Mucosa of stomach (tissue), 1 donor: ENCODE measurements around the gene DCUN1D4.

Experiments
- H3K27me3 ChIP-seq: one replicate; pipeline ENCODE4 v1.7.0; 2013; ENCODE audit warnings: mild to moderate bottlenecking, low read length; ENCODE audit not compliant: control insufficient read depth, insufficient read depth
- H3K36me3 ChIP-seq: one replicate; pipeline ENCODE4 v1.7.0; 2013; ENCODE audit warnings: low read length; ENCODE audit not compliant: control insufficient read depth, insufficient read depth
- H3K4me1 ChIP-seq: one replicate; pipeline ENCODE4 v1.7.0; 2013; ENCODE audit warnings: mild to moderate bottlenecking, low read length; ENCODE audit not compliant: control insufficient read depth, insufficient read depth
- H3K4me3 ChIP-seq: one replicate; pipeline ENCODE4 v1.7.0; 2013; ENCODE audit warnings: low read length
- H3K9ac ChIP-seq: one replicate; pipeline ENCODE4 v1.7.0; 2013; ENCODE audit warnings: mild to moderate bottlenecking, low read length, moderate library complexity
- H3K9me3 ChIP-seq: one replicate; pipeline ENCODE4 v1.7.0; 2013; ENCODE audit warnings: mild to moderate bottlenecking, low read length, moderate library complexity; ENCODE audit not compliant: control insufficient read depth
- donor health status: Pancreatic carcinoma.

The DCUN1D4 gene

GRCh38 chr4:51858605-51859202 lies 15.8 kb downstream of the DCUN1D4 start:
- Histone ChIP-seq H3K27me3 (no peaks in the 10 kb centered on the region), H3K4me3 (no peak overlapping the region), H3K36me3 (no peaks in the 10 kb centered on the region), H3K9me3 (no peaks in the 10 kb centered on the region), H3K9ac (no peak overlapping the region), H3K4me1 (peaks cover 17% of the 10 kb centered on the region)

- no peak overlapping the region for H3K9ac ChIP-seq
- no peaks in the 10 kb centered on the region for H3K36me3 ChIP-seq
- H3K27me3 ChIP-seq = no peaks in the 10 kb centered on the region
- H3K4me3 ChIP-seq = no peak overlapping the region
- H3K4me1 ChIP-seq = peaks cover 14% of the 10 kb centered on the region
- no peaks in the 10 kb centered on the region for H3K9me3 ChIP-seq
Observed at GRCh38 chr4:51859476-51860031, 16.6 kb downstream of the DCUN1D4 start.

GRCh38 chr4:51862199-51862598 lies 19.2 kb downstream of the DCUN1D4 start:
- H3K36me3 ChIP-seq = peaks cover 2% of the 10 kb centered on the region

GRCh38 chr4:51862781-51863180 lies 19.8 kb downstream of the DCUN1D4 start:
- Histone ChIP-seq H3K9me3 (no peaks in the 10 kb centered on the region), H3K4me3 (no peak overlapping the region), H3K27me3 (no peaks in the 10 kb centered on the region)

More at GRCh38 chr4:51862199-51862598, 19.2 kb downstream of the DCUN1D4 start:
- H3K27me3 ChIP-seq = no peaks in the 10 kb centered on the region
- H3K4me1 ChIP-seq = peaks cover 14% of the 10 kb centered on the region
- H3K9me3 ChIP-seq = no peaks in the 10 kb centered on the region
- no peak overlapping the region for H3K4me3 ChIP-seq
- no peak overlapping the region for H3K9ac ChIP-seq

GRCh38 chr4:51865717-51866116 lies 22.8 kb downstream of the DCUN1D4 start:
- no peaks in the 10 kb centered on the region for H3K27me3 ChIP-seq
- peaks cover 6% of the 10 kb centered on the region for H3K36me3 ChIP-seq
- no peak overlapping the region for H3K9ac ChIP-seq
- H3K4me1 ChIP-seq = no peaks in the 10 kb centered on the region
- no peaks in the 10 kb centered on the region for H3K9me3 ChIP-seq
- H3K4me3 ChIP-seq = no peak overlapping the region

More at GRCh38 chr4:51862781-51863180, 19.8 kb downstream of the DCUN1D4 start:
- Histone ChIP-seq H3K36me3 (peaks cover 6% of the 10 kb centered on the region), H3K4me1 (peaks cover 14% of the 10 kb centered on the region), H3K9ac (no peak overlapping the region)

- Histone ChIP-seq H3K9ac (no peak overlapping the region), H3K9me3 (no peaks in the 10 kb centered on the region), H3K36me3 (peaks cover 6% of the 10 kb centered on the region)
Observed at GRCh38 chr4:51866835-51867234, 23.9 kb downstream of the DCUN1D4 start.

GRCh38 chr4:51867689-51868448 lies 24.9 kb downstream of the DCUN1D4 start:
- H3K9ac ChIP-seq = no peak overlapping the region
- no peak overlapping the region for H3K4me3 ChIP-seq
- H3K36me3 ChIP-seq = peaks cover 6% of the 10 kb centered on the region
- no peaks in the 10 kb centered on the region for H3K4me1 ChIP-seq
- H3K9me3 ChIP-seq = no peaks in the 10 kb centered on the region
- H3K27me3 ChIP-seq = no peaks in the 10 kb centered on the region

More at GRCh38 chr4:51866835-51867234, 23.9 kb downstream of the DCUN1D4 start:
- Histone ChIP-seq H3K27me3 (no peaks in the 10 kb centered on the region), H3K4me3 (no peak overlapping the region), H3K4me1 (no peaks in the 10 kb centered on the region)

- peaks cover 6% of the 10 kb centered on the region for H3K36me3 ChIP-seq
- no peaks in the 10 kb centered on the region for H3K9me3 ChIP-seq
- no peak overlapping the region for H3K4me3 ChIP-seq
- H3K27me3 ChIP-seq = no peaks in the 10 kb centered on the region
- H3K9ac ChIP-seq = no peak overlapping the region
- H3K4me1 ChIP-seq = no peaks in the 10 kb centered on the region
Observed at GRCh38 chr4:51868449-51868847, 25.5 kb downstream of the DCUN1D4 start.

GRCh38 chr4:51870441-51871188 lies 27.7 kb downstream of the DCUN1D4 start:
- no peaks in the 10 kb centered on the region for H3K27me3 ChIP-seq
- H3K9me3 ChIP-seq = no peaks in the 10 kb centered on the region
- H3K4me1 ChIP-seq = no peaks in the 10 kb centered on the region
- no peak overlapping the region for H3K4me3 ChIP-seq
- no peak overlapping the region for H3K9ac ChIP-seq
- peaks cover 6% of the 10 kb centered on the region for H3K36me3 ChIP-seq

- H3K36me3 ChIP-seq = peaks cover 2% of the 10 kb centered on the region
Observed at GRCh38 chr4:51872283-51872997, 29.5 kb downstream of the DCUN1D4 start.

GRCh38 chr4:51874551-51874950 lies 31.6 kb downstream of the DCUN1D4 start:
- no peaks in the 10 kb centered on the region for H3K27me3 ChIP-seq
- no peak overlapping the region for H3K4me3 ChIP-seq
- H3K36me3 ChIP-seq = no peaks in the 10 kb centered on the region
- H3K4me1 ChIP-seq = no peaks in the 10 kb centered on the region
- H3K9ac ChIP-seq = no peak overlapping the region
- no peaks in the 10 kb centered on the region for H3K9me3 ChIP-seq

More at GRCh38 chr4:51872283-51872997, 29.5 kb downstream of the DCUN1D4 start:
- H3K27me3 ChIP-seq = no peaks in the 10 kb centered on the region
- H3K9ac ChIP-seq = no peak overlapping the region
- H3K9me3 ChIP-seq = no peaks in the 10 kb centered on the region
- H3K4me3 ChIP-seq = no peak overlapping the region
- H3K4me1 ChIP-seq = no peaks in the 10 kb centered on the region
